GM18507 (cell line): ENCODE data around the gene VKORC1L1.
"Not testable (repeated sequence)": the region's sequence is repeated elsewhere in the genome, so short reads cannot be mapped to it uniquely, and the experiment has no call there.

Experiments
- DNase-seq: peaks from one replicate; pipeline ENCODE4 v3.0.0; 2011; ENCODE audit warnings: low read depth; ENCODE audit not compliant: insufficient read length; ENCODE audit errors: extremely low spot score
- FAIRE-seq: peaks from 2 replicates; lab custom pipeline; 2011; peaks lifted over from hg19 to GRCh38; lab: Jason Lieb, UNC

VKORC1L1 gene

GRCh38 chr7:65925040-65925439, 52.2 kb downstream of the VKORC1L1 start:
- no peak for DNase-seq
- no peak for FAIRE-seq

- FAIRE-seq (no peak), DNase-seq (no peak)
Observed at GRCh38 chr7:65926588-65926987, 53.7 kb downstream of the VKORC1L1 start.

GRCh38 chr7:65927489-65928448, 54.9 kb downstream of the VKORC1L1 start:
- FAIRE-seq (no peak), DNase-seq (no peak)

- FAIRE-seq (no peak), DNase-seq (no peak)
Observed at GRCh38 chr7:65931685-65932084, 58.8 kb downstream of the VKORC1L1 start.

- DNase-seq (no peak), FAIRE-seq (no peak)
Observed at GRCh38 chr7:65937296-65937695, 64.4 kb downstream of the VKORC1L1 start.

- FAIRE-seq (no peak), DNase-seq (no peak)
Observed at GRCh38 chr7:65938336-65938895, 65.5 kb downstream of the VKORC1L1 start.

GRCh38 chr7:65945787-65946186, 72.9 kb downstream of the VKORC1L1 start:
- DNase-seq, FAIRE-seq: not testable (repeated sequence)

- no peak for DNase-seq
- FAIRE-seq: no peak
Observed at GRCh38 chr7:65946904-65947303, 74.0 kb downstream of the VKORC1L1 start.

GRCh38 chr7:65951837-65952578, 79.1 kb downstream of the VKORC1L1 start:
- FAIRE-seq (no peak), DNase-seq (no peak)

- DNase-seq: no peak
- FAIRE-seq: no peak
Observed at GRCh38 chr7:65953001-65953720, 80.3 kb downstream of the VKORC1L1 start.

GRCh38 chr7:65953890-65954450, 81.1 kb downstream of the VKORC1L1 start:
- DNase-seq (no peak), FAIRE-seq (no peak)

- DNase-seq: no peak
- FAIRE-seq: no peak
Observed at GRCh38 chr7:65955718-65956117, 82.8 kb downstream of the VKORC1L1 start.

GRCh38 chr7:65960351-65961074, 87.6 kb downstream of the VKORC1L1 start:
- no peak for DNase-seq
- no peak for FAIRE-seq

GRCh38 chr7:65962033-65962432, 89.2 kb downstream of the VKORC1L1 start:
- FAIRE-seq (no peak), DNase-seq (no peak)

GRCh38 chr7:65964671-65965070, 91.8 kb downstream of the VKORC1L1 start:
- not testable (repeated sequence) for FAIRE-seq, DNase-seq

- FAIRE-seq: no peak
Observed at GRCh38 chr7:65966146-65966545, 93.3 kb downstream of the VKORC1L1 start.

GRCh38 chr7:65967361-65968155, 94.7 kb downstream of the VKORC1L1 start:
- DNase-seq (no peak), FAIRE-seq (no peak)

More at GRCh38 chr7:65966146-65966545, 93.3 kb downstream of the VKORC1L1 start:
- DNase-seq: no peak
